ENCODE results near the gene ADAMTS18.

DNA sequence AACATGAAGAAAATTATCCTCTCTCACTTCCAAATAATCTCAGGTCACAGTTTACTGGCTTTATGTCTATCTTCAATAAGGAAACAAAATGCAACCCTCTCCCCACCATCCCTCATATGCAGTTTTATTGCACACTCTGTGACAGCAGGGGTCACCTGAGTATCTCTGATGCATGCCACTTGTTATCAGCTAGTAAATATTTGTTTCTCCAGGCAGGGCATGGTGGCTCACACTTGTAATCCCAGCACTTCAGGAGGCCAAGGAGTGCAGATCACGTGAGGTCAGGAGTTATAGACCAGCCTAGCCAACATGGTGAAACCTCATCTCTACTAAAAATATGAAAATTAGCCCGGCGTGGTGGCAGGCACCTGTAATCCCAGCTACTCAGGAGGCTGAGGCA, 61.1 kb downstream of the ADAMTS18 start:
- TF ChIP-seq, protein P1, sequence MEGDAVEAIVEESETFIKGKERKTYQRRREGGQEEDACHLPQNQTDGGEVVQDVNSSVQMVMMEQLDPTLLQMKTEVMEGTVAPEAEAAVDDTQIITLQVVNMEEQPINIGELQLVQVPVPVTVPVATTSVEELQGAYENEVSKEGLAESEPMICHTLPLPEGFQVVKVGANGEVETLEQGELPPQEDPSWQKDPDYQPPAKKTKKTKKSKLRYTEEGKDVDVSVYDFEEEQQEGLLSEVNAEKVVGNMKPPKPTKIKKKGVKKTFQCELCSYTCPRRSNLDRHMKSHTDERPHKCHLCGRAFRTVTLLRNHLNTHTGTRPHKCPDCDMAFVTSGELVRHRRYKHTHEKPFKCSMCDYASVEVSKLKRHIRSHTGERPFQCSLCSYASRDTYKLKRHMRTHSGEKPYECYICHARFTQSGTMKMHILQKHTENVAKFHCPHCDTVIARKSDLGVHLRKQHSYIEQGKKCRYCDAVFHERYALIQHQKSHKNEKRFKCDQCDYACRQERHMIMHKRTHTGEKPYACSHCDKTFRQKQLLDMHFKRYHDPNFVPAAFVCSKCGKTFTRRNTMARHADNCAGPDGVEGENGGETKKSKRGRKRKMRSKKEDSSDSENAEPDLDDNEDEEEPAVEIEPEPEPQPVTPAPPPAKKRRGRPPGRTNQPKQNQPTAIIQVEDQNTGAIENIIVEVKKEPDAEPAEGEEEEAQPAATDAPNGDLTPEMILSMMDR (IDR thresholded peaks at IDR 0.05; ENCODE audit: borderline replicate concordance, extremely low read depth, low read length, poor library complexity, severe bottlenecking) = no peak
- TF ChIP-seq EZH2 (IDR thresholded peaks at IDR 0.05; ENCODE audit: borderline replicate concordance, low read depth, low read length, severe bottlenecking) = no peak

Measured in DND-41 (cell line).